ENCODE data around the gene SPECC1. TPM values are rescaled to one million over a fixed set of nuclear protein-coding genes. Genes with fewer than 3 reads are reported as not detected.
A peak's percentile ranks its signal among the peaks of the same experiment; 100 is the strongest.

The SPECC1 gene
- total and polyA plus RNA-seq, 2 of the 4 experiments (the other 2 are of a cell fraction) = 16.9 to 26.2 TPM

DNA sequence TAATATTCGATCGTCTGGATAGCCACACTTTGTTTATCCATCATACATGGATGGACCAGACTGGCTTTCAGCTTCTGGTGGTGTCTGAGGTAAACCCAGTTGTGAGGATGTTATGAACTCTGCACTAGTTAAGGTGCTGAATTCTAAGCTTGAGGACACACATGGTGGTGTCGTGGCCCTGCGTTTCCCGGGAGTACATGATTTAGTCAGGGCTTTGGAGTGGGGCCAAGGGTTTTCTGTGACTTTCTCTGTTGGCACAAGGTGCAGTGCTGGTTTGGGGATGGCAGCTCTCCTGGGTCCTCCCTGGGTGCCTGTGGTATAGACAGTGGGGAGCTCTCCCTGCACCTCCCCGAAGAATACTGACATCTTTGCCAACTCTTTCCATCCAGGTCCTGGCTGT, 116.6 kb downstream of the SPECC1 start:
- no peak overlapping the region for H4K5ac ChIP-seq (ENCODE audit: low read depth, low read length)
- DNase-seq = no peak
- in situ Hi-C loops (cut with MboI; ENCODE audit: low sequenced_read_pairs) = no loop called here
- POLR2A ChIA-PET (ENCODE audit: unreplicated experiment) = no interaction called here
- peak overlapping the region; percentile 60; the same call in 2 of the 3 replicates for H2BK15ac ChIP-seq (ENCODE audit: low read depth, low read length)
- H4K20me1 ChIP-seq (ENCODE audit: insufficient read depth, low read length) = no peaks in the 10 kb centered on the region
- H3K27ac ChIP-seq (ENCODE audit: insufficient read depth, low read length) = no peak overlapping the region
- H3K4ac ChIP-seq (ENCODE audit: low read depth, low read length) = peak overlapping the region; percentile 68
- peak overlapping the region; percentile 85; the same call in 1 of the 2 replicates for H2AK5ac ChIP-seq (ENCODE audit: low read depth, low read length)
- H3K14ac ChIP-seq (replicated peaks; ENCODE audit: low read depth, low read length) = peak overlapping the region; percentile 61; the same call in 1 of the 2 replicates
- H3K9me1 ChIP-seq (ENCODE audit: insufficient read depth, low read length) = peaks cover 10% of the 10 kb centered on the region; the same call in 1 of the 2 replicates
- H3K27me3 ChIP-seq (ENCODE audit: control insufficient read depth, insufficient read depth, low read length) = no peaks in the 10 kb centered on the region
- CTCF ChIA-PET = interaction anchor here (1.0 to 1.1 kb wide), 2 partner anchors 115 to 133 kb away, joined by 3 to 4 read pairs; no protein-coding TSS in a partner anchor
- no TSS peak for BruUV-seq (replicated peaks)
- ATAC-seq (ENCODE audit: low read depth) = no peak
- H3K4me1 ChIP-seq (ENCODE audit: control insufficient read depth, insufficient read depth, low read length) = peaks cover 13% of the 10 kb centered on the region
- H3K79me1 ChIP-seq (ENCODE audit: low read depth in 1 of 2, low read length in 2 of 2) = no peaks in the 10 kb centered on the region
- peak overlapping the region in 1 of 2 experiments; percentile 38; a peak in 1 of 4 replicates for H4K8ac ChIP-seq (ENCODE audit: low read depth in 2 of 2, low read length in 2 of 2)
- H2AFZ ChIP-seq (replicated peaks; ENCODE audit: low read length, poor library complexity) = peak overlapping the region; percentile 18
- H3K4me3 ChIP-seq (ENCODE audit: insufficient read depth, low read depth, low read length) = no peak overlapping the region
- H3K4me2 ChIP-seq (ENCODE audit: low read depth, low read length) = no peak overlapping the region
- TF ChIP-seq RCOR1 (IDR thresholded peaks at IDR 0.05; ENCODE audit: insufficient replicate concordance, low read length) (no peak), CHD1 (IDR thresholded peaks at IDR 0.05; ENCODE audit: low read depth, low read length) (no peak), CEBPB (IDR thresholded peaks at IDR 0.05; ENCODE audit: low read depth, low read length) (no peak), MAZ (IDR thresholded peaks at IDR 0.05; ENCODE audit: borderline replicate concordance, low read depth, low read length) (no peak), SMC3 (IDR thresholded peaks at IDR 0.05; ENCODE audit: low read depth, low read length) (no peak), MAFK (IDR thresholded peaks at IDR 0.05; ENCODE audit: low read depth, low read length) (no peak), NFE2L2 (IDR thresholded peaks at IDR 0.05; ENCODE audit: low read depth, low read length) (no peak), BHLHE40 (IDR thresholded peaks at IDR 0.05; ENCODE audit: low read depth, low read length) (no peak), POLR2A (IDR thresholded peaks at IDR 0.05; ENCODE audit: low read depth, low read length) (no peak), USF2 (IDR thresholded peaks at IDR 0.05; ENCODE audit: low read depth, low read length) (no peak), FOS (IDR thresholded peaks at IDR 0.05; ENCODE audit: low read depth, low read length) (no peak), RFX5 (IDR thresholded peaks at IDR 0.05; ENCODE audit: low read depth, low read length) (no peak), MXI1 (IDR thresholded peaks at IDR 0.05; ENCODE audit: borderline replicate concordance, low read depth, low read length) (no peak), RAD21 (IDR thresholded peaks at IDR 0.05; ENCODE audit: low read length) (no peak)
- TF ChIP-seq, protein P1, sequence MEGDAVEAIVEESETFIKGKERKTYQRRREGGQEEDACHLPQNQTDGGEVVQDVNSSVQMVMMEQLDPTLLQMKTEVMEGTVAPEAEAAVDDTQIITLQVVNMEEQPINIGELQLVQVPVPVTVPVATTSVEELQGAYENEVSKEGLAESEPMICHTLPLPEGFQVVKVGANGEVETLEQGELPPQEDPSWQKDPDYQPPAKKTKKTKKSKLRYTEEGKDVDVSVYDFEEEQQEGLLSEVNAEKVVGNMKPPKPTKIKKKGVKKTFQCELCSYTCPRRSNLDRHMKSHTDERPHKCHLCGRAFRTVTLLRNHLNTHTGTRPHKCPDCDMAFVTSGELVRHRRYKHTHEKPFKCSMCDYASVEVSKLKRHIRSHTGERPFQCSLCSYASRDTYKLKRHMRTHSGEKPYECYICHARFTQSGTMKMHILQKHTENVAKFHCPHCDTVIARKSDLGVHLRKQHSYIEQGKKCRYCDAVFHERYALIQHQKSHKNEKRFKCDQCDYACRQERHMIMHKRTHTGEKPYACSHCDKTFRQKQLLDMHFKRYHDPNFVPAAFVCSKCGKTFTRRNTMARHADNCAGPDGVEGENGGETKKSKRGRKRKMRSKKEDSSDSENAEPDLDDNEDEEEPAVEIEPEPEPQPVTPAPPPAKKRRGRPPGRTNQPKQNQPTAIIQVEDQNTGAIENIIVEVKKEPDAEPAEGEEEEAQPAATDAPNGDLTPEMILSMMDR (conservative IDR thresholded peaks at IDR 0.05; ENCODE audit: low read depth, low read length) = no peak
- TF ChIP-seq, protein P2, sequence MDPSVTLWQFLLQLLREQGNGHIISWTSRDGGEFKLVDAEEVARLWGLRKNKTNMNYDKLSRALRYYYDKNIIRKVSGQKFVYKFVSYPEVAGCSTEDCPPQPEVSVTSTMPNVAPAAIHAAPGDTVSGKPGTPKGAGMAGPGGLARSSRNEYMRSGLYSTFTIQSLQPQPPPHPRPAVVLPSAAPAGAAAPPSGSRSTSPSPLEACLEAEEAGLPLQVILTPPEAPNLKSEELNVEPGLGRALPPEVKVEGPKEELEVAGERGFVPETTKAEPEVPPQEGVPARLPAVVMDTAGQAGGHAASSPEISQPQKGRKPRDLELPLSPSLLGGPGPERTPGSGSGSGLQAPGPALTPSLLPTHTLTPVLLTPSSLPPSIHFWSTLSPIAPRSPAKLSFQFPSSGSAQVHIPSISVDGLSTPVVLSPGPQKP (IDR thresholded peaks at IDR 0.05; ENCODE audit: borderline replicate concordance, low read depth, low read length) = no peak
- H3K36me3 ChIP-seq (ENCODE audit: control insufficient read depth, insufficient read depth, low read length) = no peaks in the 10 kb centered on the region
- H3K56ac ChIP-seq (ENCODE audit: extremely low read depth, insufficient read depth, low read length) = no peak overlapping the region
- intact Hi-C loops (cut with micrococcal nuclease) = loop anchor here (5.0 kb wide), 1 partner anchor 82 kb away; no protein-coding TSS in a partner anchor
- H3K23ac ChIP-seq (ENCODE audit: low read depth, low read length) = peak overlapping the region; percentile 35; the same call in 1 of the 2 replicates
- no peak overlapping the region for H3K9ac ChIP-seq (ENCODE audit: low read depth, low read length)
- H2AK9ac ChIP-seq (replicated peaks; ENCODE audit: low read depth, low read length, poor library complexity) = no peak overlapping the region
- dilution Hi-C loops (cut with HindIII; ENCODE audit: low sequenced_read_pairs, unreplicated experiment) = no loop called here
- H4K91ac ChIP-seq (ENCODE audit: insufficient read depth, low read depth, low read length) = peak overlapping the region; percentile 66
- H2BK20ac ChIP-seq (ENCODE audit: low read depth, low read length) = peak overlapping the region; percentile 59
- H3K9me3 ChIP-seq (ENCODE audit: control insufficient read depth, insufficient read depth, low read length) = no peaks in the 10 kb centered on the region
- H2BK120ac ChIP-seq (ENCODE audit: low read depth, low read length) = peak overlapping the region; percentile 70
- WGBS, 2 experiments (ENCODE audit: extremely low coverage in 2 of 2, insufficient read length in 1 of 2) = no CpG with 5 or more reads among the region's 6 CpGs
- no peak overlapping the region for H2BK5ac ChIP-seq (ENCODE audit: low read depth, low read length, poor library complexity, severe bottlenecking)
- peak overlapping the region; percentile 37 for H3K18ac ChIP-seq (ENCODE audit: low read depth, low read length)

Measured in IMR-90 (cell line).